GM18507 (cell line): Measurements from ENCODE around the gene LSM12.

Experiments
- DNase-seq: peaks from one replicate; pipeline ENCODE4 v3.0.0; 2011; ENCODE audit warnings: low read depth; ENCODE audit not compliant: insufficient read length; ENCODE audit errors: extremely low spot score
- FAIRE-seq: peaks from 2 replicates; lab custom pipeline; 2011; peaks lifted over from hg19 to GRCh38; lab: Jason Lieb, UNC

LSM12 gene

DNA sequence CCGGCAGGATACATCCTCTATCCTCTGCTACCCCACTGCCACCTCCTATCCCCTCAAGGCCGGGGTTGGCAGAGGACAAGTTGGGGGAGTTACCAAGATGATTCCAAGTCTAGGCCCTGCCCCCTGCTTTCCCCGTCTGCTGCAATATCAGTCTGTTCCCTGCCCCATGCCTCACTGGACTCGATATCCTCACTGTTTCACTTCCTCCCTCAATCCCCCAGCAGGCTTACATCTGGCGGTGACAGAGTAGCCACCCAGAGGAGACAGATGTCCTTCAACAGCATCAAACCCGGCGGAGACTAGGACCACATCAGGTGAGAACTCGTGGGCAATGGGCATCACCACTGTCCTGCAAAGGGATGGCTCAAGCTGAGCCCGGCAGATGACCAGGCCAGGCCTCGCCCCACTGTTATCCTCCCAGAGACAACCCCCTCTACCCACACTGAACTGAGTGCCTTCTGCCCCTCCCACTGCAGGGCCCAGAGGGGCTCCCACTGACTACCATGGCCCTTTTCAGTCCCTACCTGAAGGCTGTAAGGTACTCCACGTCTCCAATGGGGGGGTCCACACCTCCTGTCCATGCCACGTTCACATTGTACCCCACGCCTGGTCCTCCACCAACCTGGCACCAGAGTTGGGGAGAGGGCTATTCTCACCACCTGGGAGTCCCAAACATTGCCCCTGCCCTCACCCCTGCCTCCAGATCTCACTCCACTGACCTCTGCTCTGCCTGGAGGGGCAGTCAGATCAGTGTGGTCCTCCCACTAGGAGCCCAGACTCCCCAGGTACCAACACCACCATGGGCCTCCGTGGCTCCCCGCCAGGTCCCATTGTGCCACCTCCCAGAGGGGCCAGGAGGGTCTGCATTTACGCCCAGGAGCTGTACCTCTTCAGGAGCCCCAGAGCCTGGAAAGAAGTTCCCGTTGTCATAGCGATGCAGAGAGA lies 13.7 kb upstream of the LSM12 start:
- FAIRE-seq = no peak

DNA sequence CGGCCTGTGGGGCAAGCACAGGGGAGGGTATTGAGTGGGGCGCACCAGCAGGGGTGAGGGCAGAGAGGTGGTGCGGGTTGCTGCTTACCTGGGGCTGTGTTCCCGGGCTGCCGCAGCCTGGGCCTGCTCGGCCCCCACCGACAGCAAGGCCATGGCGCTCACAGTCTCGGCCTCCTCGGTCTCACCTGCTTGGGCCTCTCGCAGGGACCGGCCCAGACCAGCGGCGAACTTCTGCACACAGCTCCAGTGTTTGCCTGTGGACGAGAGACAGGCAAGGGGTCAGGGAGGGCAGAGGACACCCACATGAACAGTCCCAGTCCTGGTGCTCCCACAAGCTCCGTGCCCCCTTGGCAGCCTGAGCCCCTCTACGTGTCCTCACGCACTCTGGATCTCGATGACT lies 11.9 kb upstream of the LSM12 start:
- DNase-seq = no peak
- no peak for FAIRE-seq

More for the DNA sequence above, 13.7 kb upstream of the LSM12 start:
- no peak for DNase-seq

DNA sequence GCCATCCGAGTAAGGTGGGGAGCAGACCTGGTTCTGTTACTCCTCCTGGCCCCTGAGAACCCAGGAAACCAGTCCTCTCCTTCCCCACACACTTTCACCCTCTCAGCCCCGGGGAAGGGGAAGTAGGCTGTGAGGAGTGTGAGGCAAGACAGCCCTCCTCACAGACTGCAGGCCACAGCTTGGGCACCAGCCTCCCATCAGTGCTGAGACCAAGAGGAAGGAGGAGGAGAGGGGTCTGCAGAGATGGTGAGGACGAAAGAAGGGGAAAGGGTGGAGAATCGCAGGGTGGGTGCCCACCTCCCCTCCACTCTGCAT lies 11.1 kb upstream of the LSM12 start:
- DNase-seq (no peak), FAIRE-seq (no peak)

DNA sequence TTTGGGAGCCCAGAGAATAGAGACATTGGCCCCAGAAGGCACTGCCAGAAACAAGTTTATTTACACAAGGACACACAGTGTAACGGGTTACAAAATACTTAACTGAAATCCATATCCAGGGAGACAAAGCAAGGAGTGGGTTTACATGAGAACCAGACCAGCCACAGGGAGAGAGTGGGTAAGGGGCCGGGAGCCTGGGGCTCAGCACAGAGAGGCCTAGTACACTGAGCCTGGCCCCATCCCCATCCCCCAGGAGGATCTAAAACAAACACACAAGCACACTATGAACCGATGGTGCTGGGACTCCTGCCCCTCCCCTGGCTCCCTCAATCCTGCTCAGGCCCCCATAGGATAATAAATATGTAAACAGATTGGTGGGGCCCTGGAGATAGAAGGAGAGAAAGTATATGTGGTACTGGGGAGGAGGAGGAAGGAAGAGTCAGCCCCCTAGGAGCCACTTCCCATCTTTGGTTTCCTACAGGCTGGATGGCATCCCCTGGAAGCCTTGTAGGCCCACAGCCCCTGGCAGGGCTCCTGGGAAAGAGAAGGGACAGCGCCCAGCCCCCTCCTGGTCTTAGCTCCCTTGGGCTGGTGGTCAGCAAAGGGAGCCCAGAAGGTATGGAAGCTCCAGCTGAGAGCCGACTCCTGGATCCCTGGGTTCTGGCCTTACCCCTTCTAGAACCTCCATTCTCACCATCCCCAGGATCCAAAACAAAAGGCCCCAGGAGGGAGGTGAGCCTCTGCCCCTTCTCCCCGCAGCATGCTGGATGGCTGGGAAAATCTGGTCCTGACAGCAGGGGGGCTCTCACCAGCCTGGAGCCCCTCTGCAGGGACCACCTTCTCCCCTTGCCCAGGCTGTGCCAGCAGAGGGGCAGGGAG lies 10.5 kb upstream of the LSM12 start:
- DNase-seq = no peak
- FAIRE-seq = no peak

DNA sequence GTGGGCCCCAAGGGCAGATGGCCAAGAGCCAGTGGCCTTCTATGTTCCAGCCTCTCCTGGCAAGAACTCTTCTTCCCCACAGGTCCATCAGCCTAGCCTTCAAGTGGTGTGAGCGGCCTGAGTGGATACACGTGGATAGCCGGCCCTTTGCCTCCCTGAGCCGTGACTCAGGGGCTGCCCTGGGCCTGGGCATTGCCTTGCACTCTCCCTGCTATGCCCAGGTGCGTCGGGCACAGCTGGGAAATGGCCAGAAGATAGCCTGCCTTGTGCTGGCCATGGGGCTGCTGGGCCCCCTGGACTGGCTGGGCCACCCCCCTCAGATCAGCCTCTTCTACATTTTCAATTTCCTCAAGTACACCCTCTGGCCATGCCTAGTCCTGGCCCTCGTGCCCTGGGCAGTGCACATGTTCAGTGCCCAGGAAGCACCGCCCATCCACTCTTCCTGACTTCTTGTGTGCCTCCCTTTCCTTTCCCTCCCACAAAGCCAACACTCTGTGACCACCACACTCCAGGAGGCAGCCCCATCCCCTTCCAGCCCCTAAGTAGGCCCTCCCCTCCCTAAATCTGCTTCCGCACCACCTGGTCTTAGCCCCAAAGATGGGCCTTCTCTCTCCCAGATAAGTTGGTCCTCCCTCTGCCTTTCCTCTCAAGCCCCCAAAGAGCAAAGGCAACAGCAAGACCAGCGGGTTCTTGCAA lies 9.3 kb upstream of the LSM12 start:
- DNase-seq (no peak), FAIRE-seq (no peak)

DNA sequence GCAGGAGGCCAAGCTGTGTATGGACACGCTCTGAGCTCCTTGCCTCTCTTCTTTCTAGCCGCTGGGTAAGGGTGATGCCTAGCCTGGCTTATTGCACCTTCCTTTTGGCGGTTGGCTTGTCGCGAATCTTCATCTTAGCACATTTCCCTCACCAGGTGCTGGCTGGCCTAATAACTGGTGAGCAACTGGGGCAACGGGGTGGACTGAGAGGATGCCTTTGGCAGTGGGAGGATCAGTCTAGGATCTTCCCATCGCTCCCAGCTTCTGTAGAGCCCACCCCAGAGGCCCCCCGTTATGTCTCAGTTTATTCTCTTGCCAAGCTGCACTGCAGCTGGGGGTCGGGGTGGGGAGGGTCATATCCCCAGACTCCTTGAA lies 8.4 kb upstream of the LSM12 start:
- DNase-seq (no peak), FAIRE-seq (no peak)

DNA sequence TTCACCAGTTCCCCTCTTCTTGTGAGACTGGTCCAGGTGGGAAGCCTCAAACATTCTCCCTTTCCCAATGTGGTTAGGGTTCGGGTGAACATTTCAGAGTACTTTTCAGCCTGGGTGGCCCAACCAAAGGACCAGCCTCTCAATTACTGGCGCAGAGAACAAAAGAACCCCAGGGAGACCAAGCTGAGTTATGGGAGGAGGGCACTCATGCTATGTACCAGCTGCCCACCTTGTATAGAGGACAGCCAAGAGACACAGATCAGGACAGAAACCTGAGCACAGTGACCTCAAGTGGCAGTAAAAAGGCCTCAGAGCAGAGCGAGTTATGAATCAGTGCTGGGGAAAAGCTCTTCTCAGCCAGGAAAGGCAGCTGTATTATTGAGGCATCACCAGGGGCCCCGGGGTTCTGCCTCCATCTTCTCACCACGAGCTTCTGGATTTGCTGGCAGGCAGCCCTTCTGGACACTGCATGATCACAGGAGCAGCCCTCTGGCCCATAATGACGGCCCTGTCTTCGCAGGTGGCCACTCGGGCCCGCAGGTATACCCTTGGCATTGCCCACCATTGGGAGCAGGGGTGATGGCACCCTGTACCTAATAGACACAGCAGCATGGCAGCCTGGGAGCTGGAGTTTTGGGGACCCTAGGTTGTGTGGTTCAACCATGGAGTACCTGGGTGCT lies 7.9 kb upstream of the LSM12 start:
- no peak for DNase-seq
- no peak for FAIRE-seq

DNA sequence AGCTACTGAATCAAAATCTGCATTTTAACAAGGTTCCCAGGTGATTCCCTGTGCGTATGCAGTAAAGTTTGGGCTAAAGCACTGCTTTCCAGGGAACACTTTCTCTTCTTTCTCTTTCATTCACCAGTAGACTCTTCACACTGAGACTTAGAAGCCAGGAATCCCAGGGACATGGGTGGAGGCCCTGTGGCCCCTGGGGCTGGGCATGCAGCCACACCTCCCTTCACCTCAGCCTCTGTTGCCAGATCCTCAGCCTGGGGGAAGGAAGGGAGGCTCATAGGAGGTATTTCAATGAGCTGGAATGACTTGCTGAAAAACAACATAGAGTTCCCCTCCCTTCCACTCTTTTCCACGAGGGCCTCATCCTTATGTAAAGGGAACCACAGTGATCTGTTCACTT lies 5.3 kb upstream of the LSM12 start:
- peak; percentile 35 for FAIRE-seq
- DNase-seq = no peak

DNA sequence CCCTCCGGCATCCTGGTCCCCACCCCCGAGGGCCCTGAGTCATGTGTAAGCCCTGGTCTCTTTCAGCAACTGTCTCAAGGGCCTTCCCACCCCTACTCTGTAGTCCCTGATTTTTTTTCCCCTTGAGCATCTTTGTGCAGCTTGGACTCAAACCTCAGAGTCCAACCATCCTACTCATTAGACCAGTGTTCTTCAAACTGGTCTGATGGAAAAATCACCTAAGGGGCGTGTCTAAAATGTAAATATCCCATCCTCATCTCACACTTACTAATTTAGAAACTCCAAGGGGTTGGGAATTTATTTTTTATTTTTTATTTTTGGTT lies 4.7 kb upstream of the LSM12 start:
- DNase-seq (no peak), FAIRE-seq (no peak)

DNA sequence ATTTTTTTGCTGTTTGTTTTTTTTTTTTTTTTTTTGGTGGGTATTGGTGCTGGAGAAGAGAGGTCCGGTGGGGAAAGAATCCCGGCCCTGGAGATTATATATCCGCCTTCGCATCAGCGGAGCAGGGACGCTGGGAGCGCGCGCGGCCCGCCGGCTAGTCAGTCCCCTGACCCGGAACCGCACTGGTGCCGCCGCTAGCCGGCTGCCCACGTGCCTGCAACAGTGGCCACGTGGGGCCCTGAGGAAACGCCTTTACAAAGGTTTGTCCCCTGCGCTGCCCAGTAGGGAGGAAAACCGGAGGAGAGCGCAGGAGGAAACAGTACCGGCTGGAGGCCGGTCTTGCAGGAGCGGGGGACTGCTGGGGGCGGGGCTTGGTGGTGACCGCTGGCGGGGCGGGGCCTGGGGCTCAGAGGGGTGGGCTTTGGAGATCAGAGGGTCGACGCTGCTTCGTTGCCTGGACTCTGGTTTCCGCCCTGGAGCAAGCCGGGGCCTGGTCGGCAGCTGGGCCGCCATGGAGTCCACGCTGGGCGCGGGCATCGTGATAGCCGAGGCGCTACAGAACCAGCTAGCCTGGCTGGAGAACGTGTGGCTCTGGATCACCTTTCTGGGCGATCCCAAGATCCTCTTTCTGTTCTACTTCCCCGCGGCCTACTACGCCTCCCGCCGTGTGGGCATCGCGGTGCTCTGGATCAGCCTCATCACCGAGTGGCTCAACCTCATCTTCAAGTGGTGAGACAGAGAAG lies 4.2 kb upstream of the LSM12 start, which contains the start of gene G6PC3:
Gene G6PC3 (plus strand): TSS at position 281 of the 743 bp plus-strand sequence. CDS start 231 bp downstream, at position 512.
- FAIRE-seq = peak; percentile 93
- DNase-seq = peak; percentile 94

DNA sequence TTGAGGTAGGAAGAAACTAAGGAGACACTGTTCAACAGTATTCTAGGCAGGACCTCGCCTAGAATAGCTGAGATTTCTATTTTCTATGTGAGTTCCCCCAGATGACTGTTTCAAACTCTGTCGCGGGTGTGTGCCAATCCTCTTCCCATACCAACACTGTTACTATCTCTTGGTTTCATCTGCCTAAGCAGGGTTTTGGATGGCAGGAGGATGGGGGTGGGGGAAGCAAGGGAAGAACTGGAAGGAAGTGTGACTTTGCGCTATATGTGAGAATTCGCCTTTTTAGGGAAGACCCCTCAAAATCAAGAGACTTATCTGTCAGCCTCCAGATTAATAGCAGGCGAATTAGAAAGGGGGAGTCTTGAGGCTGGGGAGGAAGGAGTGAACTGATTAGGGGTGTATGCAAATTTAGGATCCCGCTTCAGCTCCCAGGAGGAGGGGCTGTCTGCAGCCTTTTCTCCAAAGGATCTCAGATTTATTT lies 3.5 kb upstream of the LSM12 start:
- DNase-seq (no peak), FAIRE-seq (peak; percentile 59)

DNA sequence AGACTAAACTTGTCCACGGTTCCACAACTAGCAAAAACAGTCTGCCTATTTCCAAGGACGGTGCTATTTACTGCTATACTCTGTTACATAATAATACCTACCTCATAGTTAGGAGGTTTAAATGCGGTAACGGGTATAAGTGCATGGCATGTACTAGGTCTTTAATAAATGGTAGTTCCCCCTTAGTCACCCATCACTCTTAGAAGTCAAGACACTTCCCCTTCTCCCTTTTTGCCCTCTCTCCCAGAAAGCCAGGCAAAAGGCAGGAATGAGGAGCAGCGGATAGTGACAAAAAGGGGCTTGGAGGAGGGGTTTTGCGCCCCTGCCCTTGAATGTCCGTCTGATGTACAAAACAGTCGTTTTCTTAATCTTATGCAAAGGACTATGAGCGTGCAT lies 1.1 kb upstream of the LSM12 start:
- FAIRE-seq (no peak), DNase-seq (no peak)

DNA sequence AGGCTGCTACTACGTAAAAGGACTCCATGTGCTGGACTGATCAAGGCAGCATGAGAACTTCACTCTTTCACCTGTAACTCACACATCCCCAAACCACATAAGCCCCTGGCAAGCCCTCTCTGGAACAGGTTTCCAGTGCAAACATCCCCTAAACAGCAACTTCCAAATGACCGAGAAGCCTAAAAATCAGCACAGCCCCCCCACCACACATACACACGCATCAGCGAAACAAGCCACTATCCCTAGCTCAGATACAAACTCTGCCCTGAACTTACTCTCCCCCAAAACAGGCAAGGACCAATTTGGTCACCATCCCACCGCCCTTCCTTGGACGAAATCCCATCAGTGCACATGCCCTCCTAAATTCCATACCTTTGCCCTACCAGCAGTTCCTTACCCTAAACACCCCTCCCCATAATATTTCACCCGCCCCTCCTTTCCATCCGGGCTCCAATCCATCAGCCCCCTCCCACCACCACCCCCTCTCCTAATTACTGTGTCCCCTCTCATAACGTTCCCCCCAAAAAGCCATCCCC lies 735 bp downstream of the LSM12 start:
- FAIRE-seq (no peak), DNase-seq (no peak)

DNA sequence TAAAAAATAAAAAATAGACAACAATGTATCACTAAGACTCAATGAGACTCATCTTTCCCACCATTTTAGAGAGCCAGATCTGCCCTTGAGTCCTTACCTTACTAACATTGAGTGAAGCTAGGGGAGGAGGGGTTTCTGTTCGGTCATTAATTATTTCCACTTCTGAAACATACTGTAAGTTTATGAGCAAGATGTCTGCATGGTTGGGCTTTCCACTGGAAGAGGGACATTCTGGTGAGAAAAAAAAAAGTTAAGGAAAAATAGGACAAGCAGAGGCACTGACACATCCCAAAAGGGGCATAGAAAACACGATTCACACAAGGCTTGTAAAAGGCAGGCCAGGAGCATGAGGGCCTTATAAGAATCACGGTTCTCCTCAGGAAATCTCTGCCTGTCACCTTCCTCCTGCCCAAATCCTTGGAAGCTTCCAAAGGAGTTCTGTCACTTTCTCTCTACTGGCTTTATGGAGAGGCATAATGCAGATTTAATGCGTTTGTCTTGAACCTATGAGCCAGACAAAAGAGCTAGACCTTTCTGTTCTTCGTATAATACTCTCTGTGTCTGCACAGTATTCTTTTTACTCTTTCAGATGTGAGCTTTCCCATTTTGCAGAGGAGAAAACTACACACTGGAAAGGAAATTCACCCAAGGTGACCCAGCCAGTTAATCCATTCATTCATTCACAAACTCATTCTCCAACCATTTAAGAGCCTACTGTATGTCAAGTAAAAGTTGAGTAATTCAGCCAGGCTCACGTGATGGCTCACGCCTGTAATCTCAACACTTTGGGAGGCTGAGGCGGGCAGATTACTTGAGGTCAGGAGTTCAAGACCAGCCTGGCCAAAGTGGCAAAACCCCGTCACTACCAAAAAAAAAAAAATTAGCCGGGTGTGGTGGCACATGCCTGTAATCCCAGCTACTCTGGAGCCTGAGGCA lies 2.5 kb downstream of the LSM12 start:
- FAIRE-seq = no peak

DNA sequence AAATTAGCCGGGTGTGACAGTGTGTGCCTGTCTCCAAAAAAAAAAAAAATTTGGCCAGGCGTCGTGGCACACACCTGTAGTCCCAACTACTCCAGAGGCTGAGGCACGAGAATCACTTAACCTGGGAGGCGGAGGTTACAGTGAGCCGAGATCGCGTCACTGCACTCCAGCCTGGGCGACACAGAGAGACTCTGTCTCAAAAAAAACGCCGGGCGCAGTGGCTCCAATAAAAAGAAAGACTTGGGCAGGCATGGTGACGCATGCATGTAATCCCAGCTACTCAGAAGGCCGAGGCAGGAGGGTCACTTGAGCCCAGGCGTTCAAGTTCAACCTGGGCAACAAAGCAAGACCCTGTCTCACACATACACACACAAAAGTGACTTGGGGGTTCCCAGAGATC lies 3.6 kb downstream of the LSM12 start:
- no peak for FAIRE-seq

More for the DNA sequence above, 2.5 kb downstream of the LSM12 start:
- no peak for DNase-seq

DNA sequence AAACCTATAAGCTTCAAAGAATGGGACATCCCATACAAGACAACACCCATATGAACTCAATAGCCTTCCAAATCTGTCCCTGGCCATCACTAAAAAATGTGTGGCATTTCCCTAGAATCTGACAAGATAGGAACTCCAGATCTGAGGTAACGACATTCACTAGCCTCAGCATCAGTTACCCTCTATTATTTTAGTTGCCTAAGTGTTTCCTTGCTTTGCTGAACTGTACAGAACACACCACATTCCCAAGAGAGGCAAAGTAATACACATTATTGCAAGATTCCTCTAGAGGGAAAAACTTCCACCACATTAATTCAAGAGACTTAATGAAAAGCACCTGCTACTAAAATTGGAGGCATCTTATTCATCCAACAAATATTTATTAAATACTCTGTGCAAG lies 5.0 kb downstream of the LSM12 start:
- DNase-seq = no peak
- no peak for FAIRE-seq

More for the DNA sequence above, 3.6 kb downstream of the LSM12 start:
- DNase-seq = no peak

DNA sequence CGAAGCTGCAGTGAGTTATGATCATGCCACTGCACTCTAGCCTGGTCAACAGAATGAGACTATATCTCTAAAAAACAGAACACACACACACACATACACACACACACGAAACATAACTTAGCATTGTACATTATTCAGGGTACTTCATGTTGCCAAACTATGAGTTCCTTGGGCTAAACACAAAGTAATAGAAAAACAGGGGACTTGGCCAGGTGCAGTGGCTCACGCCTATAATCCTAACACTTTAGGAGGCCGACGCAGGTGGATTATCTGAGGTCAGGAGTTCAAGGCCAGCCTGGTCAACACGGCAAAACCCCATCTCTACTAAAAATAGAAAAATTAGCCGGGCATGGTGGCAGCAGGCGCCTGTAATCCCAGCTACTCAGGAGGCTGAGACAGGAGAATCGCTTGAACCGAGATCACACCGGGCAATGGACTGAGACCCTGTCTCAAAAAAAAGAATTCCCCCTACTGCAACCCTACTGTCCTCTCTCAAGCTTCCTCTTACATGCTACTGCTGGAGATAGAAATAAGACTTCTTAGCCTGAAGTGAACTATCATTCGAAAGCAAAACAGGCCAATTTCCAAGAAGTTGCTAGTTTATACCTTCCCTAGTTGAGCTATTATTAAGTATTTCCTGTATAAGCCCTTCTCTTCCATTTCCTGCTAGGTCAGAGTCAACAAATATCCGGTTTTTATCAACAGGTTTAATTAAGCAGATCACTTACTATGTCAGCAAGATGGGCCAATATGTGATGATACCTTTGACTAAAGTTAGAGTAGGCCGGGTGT lies 7.2 kb downstream of the LSM12 start:
- no peak for FAIRE-seq
- DNase-seq = no peak
